H9 (cell line): ENCODE data around the gene ASB10. TPM values are rescaled to one million over a fixed set of nuclear protein-coding genes. Genes with fewer than 3 reads are reported as not detected.

ENCODE experiments used
- DNase-seq: peaks from one replicate; pipeline ENCODE4 v3.0.0-alpha.2; 2017
- H2AFZ ChIP-seq: one replicate; pipeline ENCODE4 v1.6.1; 2013; ENCODE audit warnings: mild to moderate bottlenecking, low read length, control low read depth, moderate library complexity
- H2AK5ac ChIP-seq: 2 replicates; pipeline ENCODE4 v1.6.1; 2013; ENCODE audit warnings: low read length, control low read depth, mixed read lengths; ENCODE audit not compliant: insufficient read length
- H2BK120ac ChIP-seq: one replicate; pipeline ENCODE4 v1.6.1; 2013; ENCODE audit warnings: low read depth, mild to moderate bottlenecking, low read length, control low read depth, inconsistent platforms; ENCODE audit not compliant: poor library complexity, severe bottlenecking
- H2BK12ac ChIP-seq: 2 replicates; pipeline ENCODE4 v1.6.1; 2013; ENCODE audit warnings: low read length, control low read depth, mixed read lengths, low read depth; ENCODE audit not compliant: insufficient read length
- H2BK15ac ChIP-seq: 2 replicates; pipeline ENCODE4 v1.6.1; 2013; ENCODE audit warnings: low read depth, low read length, control low read depth
- H2BK20ac ChIP-seq: one replicate; pipeline ENCODE4 v1.6.1; 2013; ENCODE audit warnings: low read depth, mild to moderate bottlenecking, low read length, control low read depth, inconsistent platforms; ENCODE audit not compliant: poor library complexity, severe bottlenecking
- H2BK5ac ChIP-seq: 2 replicates; pipeline ENCODE4 v1.6.1; 2013; ENCODE audit warnings: low read length, control low read depth, mixed read lengths; ENCODE audit not compliant: insufficient read length
- H3K14ac ChIP-seq: 2 replicates; pipeline ENCODE4 v1.6.1; 2013; ENCODE audit warnings: low read length, control low read depth; ENCODE audit not compliant: insufficient read depth
- H3K18ac ChIP-seq: 2 replicates; pipeline ENCODE4 v1.6.1; 2013; ENCODE audit warnings: low read depth, mild to moderate bottlenecking, mixed read lengths, low read length, control low read depth; ENCODE audit not compliant: insufficient read length
- H3K23ac ChIP-seq: 2 replicates; pipeline ENCODE4 v1.6.1; 2013; ENCODE audit warnings: low read length, control low read depth, mixed read lengths, low read depth; ENCODE audit not compliant: insufficient read length
- H3K23me2 ChIP-seq: 2 replicates; pipeline ENCODE4 v1.6.1; 2013; ENCODE audit warnings: low read depth, mild to moderate bottlenecking, mixed read lengths, low read length, control low read depth; ENCODE audit not compliant: insufficient read length, poor library complexity, severe bottlenecking
- H3K27ac ChIP-seq: 2 replicates; pipeline ENCODE4 v1.5.1; 2013; ENCODE audit warnings: low read length, control low read depth, mixed read lengths, low read depth; ENCODE audit not compliant: insufficient read length
- H3K27me3 ChIP-seq: 2 replicates; pipeline ENCODE4 v1.6.1; 2013; ENCODE audit warnings: low read length, control low read depth, inconsistent platforms; ENCODE audit not compliant: insufficient read depth
- H3K4ac ChIP-seq: 2 replicates; pipeline ENCODE4 v1.6.1; 2013; ENCODE audit warnings: low read depth, mild to moderate bottlenecking, control low read depth, inconsistent platforms, low read length, moderate library complexity
- H3K4me1 ChIP-seq: 2 replicates; pipeline ENCODE4 v1.6.1; 2013; ENCODE audit warnings: low read length, control low read depth, inconsistent platforms; ENCODE audit not compliant: insufficient read depth
- H3K4me2 ChIP-seq: 2 replicates; pipeline ENCODE4 v1.6.1; 2013; ENCODE audit warnings: low read length, control low read depth, mixed read lengths; ENCODE audit not compliant: insufficient read length, insufficient read depth
- H3K56ac ChIP-seq: 2 replicates; pipeline ENCODE4 v1.6.1; 2013; ENCODE audit warnings: low read depth, mild to moderate bottlenecking, mixed read lengths, low read length, control low read depth; ENCODE audit not compliant: insufficient read length
- H3K79me1 ChIP-seq: 2 replicates; pipeline ENCODE4 v1.6.1; 2013; ENCODE audit warnings: low read depth, mild to moderate bottlenecking, moderate library complexity, low read length, control low read depth, inconsistent platforms; ENCODE audit not compliant: insufficient read depth, poor library complexity, severe bottlenecking
- H3K79me2 ChIP-seq: 2 replicates; pipeline ENCODE4 v1.6.1; 2013; ENCODE audit warnings: low read length, control low read depth, inconsistent platforms; ENCODE audit not compliant: insufficient read depth
- H3K9ac ChIP-seq: 2 replicates; pipeline ENCODE4 v1.6.1; 2013; ENCODE audit warnings: low read length, control low read depth, mixed read lengths; ENCODE audit not compliant: insufficient read length; ENCODE audit errors: extremely low read depth
- H3K9me3 ChIP-seq: one replicate; pipeline ENCODE4 v1.6.1; 2013; ENCODE audit warnings: low read depth, low read length, inconsistent platforms; ENCODE audit not compliant: control insufficient read depth
- H3T11ph ChIP-seq: one replicate; pipeline ENCODE4 v1.6.1; 2013; ENCODE audit warnings: mild to moderate bottlenecking, low read length, control low read depth, inconsistent platforms
- H4K20me1 ChIP-seq: one replicate; pipeline ENCODE4 v1.6.1; 2013; ENCODE audit not compliant: control insufficient read depth, insufficient read length, insufficient read depth
- H4K5ac ChIP-seq: 2 replicates; pipeline ENCODE4 v1.6.1; 2013; ENCODE audit warnings: low read depth, mild to moderate bottlenecking, mixed read lengths, low read length, control low read depth; ENCODE audit not compliant: insufficient read length
- H4K8ac ChIP-seq: replicated peaks from 2 replicates; pipeline ENCODE4 v1.6.1; 2013; ENCODE audit warnings: low read length, control low read depth, mixed read lengths, low read depth; ENCODE audit not compliant: insufficient read length
- H4K91ac ChIP-seq: 2 replicates; pipeline ENCODE4 v1.6.1; 2013; ENCODE audit warnings: low read depth, mild to moderate bottlenecking, moderate library complexity, mixed read lengths, low read length, control low read depth; ENCODE audit not compliant: insufficient read length
- H3K27ac Mint-ChIP-seq, 3 experiments: 2 replicates in 2 of 3; 3 replicates in 1 of 3; pipeline ENCODE4 v1.8.0; 2020 to 2021; ENCODE audit warnings: mixed read lengths in 3 of 3, mild to moderate bottlenecking in 1 of 3, moderate library complexity in 1 of 3
- H3K27me3 Mint-ChIP-seq: 2 replicates; pipeline ENCODE4 v1.8.0; 2021; ENCODE audit warnings: low read depth, mild to moderate bottlenecking, moderate library complexity, mixed read lengths
- H3K36me3 Mint-ChIP-seq, 3 experiments: 2 replicates in 2 of 3; 3 replicates in 1 of 3; pipeline ENCODE4 v1.8.0; 2020 to 2021; ENCODE audit warnings: low read depth in 3 of 3, mixed read lengths in 3 of 3; ENCODE audit not compliant: insufficient read depth in 1 of 3
- H3K4me1 Mint-ChIP-seq, 2 experiments: 2 replicates each; pipeline ENCODE4 v1.8.0; 2020; ENCODE audit warnings: mixed read lengths in 2 of 2
- H3K4me3 Mint-ChIP-seq, 2 experiments: 2 replicates in 1 of 2; 3 replicates in 1 of 2; pipeline ENCODE4 v1.8.0; 2020 to 2021; ENCODE audit warnings: mild to moderate bottlenecking in 2 of 2, mixed read lengths in 2 of 2, moderate library complexity in 1 of 2
- H3K9me3 Mint-ChIP-seq, 2 experiments: 2 replicates in 1 of 2; 3 replicates in 1 of 2; pipeline ENCODE4 v1.8.0; 2020; ENCODE audit warnings: mild to moderate bottlenecking in 2 of 2, mixed read lengths in 2 of 2, moderate library complexity in 1 of 2
- WGBS: extraction: QIAGEN DNeasy Blood & Tissue Kit; methylation state at CpG from one replicate; pipeline ENCODE4 v1.1.7; 2013; ENCODE audit warnings: missing lambda C conversion rate, low lambda C conversion rate, mixed read lengths; ENCODE audit not compliant: insufficient read length; ENCODE audit errors: extremely low coverage; 5-methylcytosine and 5-hydroxymethylcytosine counted together
- total RNA-seq: library from RNA; stranded (reverse); gene quantifications from 2 replicates; pipeline ENCODE4 v1.2.1, GENCODE V29; 2021
- TF ChIP-seq, protein P1 (sequence below): fragments of 200-600 bp; sonication (generic); conservative IDR thresholded peaks from 3 replicates; pipeline ENCODE4 v1.8.0; 2021; ENCODE audit warnings: antibody characterized with exemption, mild to moderate bottlenecking

The ASB10 gene
- total RNA-seq, 1 experiment from 2014 or later = not detected

GRCh38 chr7:151177310-151177709, 9.7 kb downstream of the ASB10 start:
- no peaks in the 10 kb centered on the region for H3K23me2 ChIP-seq
- no peak overlapping the region for H4K8ac ChIP-seq
- H3K56ac ChIP-seq = no peak overlapping the region
- H3K79me2 ChIP-seq = no peaks in the 10 kb centered on the region
- no peak overlapping the region for H3T11ph ChIP-seq
- no peak overlapping the region for H2BK15ac ChIP-seq
- no peak overlapping the region for H4K91ac ChIP-seq
- H2BK12ac ChIP-seq = no peak overlapping the region
- H3K4me1 ChIP-seq = no peaks in the 10 kb centered on the region
- H4K20me1 ChIP-seq = no peaks in the 10 kb centered on the region
- no peak overlapping the region for H3K4ac ChIP-seq
- no peak overlapping the region for H2BK120ac ChIP-seq
- H3K23ac ChIP-seq = no peak overlapping the region
- no peak overlapping the region for H2BK5ac ChIP-seq
- H3K14ac ChIP-seq = no peak overlapping the region
- Mint-ChIP-seq H3K4me1 (peaks cover 3 to 9% of the 10 kb centered on the region in 2 experiments; a peak in 3 of 4 replicates), H3K27ac (no peak overlapping the region), H3K4me3 (no peak overlapping the region), H3K27me3 (peaks cover 79% of the 10 kb centered on the region), H3K9me3 (peaks cover 17 to 24% of the 10 kb centered on the region in 2 experiments), H3K36me3 (peaks cover 0 to 3% (median 0%) of the 10 kb centered on the region in 3 experiments; a peak in 2 of 7 replicates)
- H3K27me3 ChIP-seq = peaks cover 4% of the 10 kb centered on the region; the same call in 1 of the 2 replicates
- H4K5ac ChIP-seq = no peak overlapping the region
- H3K9me3 ChIP-seq = no peaks in the 10 kb centered on the region
- H2AK5ac ChIP-seq = no peak overlapping the region
- no peak overlapping the region for H2BK20ac ChIP-seq
- no peaks in the 10 kb centered on the region for H3K79me1 ChIP-seq
- H3K18ac ChIP-seq = no peak overlapping the region
- no peak overlapping the region for H3K27ac ChIP-seq
- TF ChIP-seq, protein P1, sequence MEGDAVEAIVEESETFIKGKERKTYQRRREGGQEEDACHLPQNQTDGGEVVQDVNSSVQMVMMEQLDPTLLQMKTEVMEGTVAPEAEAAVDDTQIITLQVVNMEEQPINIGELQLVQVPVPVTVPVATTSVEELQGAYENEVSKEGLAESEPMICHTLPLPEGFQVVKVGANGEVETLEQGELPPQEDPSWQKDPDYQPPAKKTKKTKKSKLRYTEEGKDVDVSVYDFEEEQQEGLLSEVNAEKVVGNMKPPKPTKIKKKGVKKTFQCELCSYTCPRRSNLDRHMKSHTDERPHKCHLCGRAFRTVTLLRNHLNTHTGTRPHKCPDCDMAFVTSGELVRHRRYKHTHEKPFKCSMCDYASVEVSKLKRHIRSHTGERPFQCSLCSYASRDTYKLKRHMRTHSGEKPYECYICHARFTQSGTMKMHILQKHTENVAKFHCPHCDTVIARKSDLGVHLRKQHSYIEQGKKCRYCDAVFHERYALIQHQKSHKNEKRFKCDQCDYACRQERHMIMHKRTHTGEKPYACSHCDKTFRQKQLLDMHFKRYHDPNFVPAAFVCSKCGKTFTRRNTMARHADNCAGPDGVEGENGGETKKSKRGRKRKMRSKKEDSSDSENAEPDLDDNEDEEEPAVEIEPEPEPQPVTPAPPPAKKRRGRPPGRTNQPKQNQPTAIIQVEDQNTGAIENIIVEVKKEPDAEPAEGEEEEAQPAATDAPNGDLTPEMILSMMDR = no peak
- H3K9ac ChIP-seq = no peak overlapping the region
- no peak overlapping the region for H2AFZ ChIP-seq
- no peak for DNase-seq
- no CpG with 5 or more reads among the region's 1 CpG for whole genome bisulfite sequencing
- no peak overlapping the region for H3K4me2 ChIP-seq
